Naive thymus-derived CD8-positive, alpha-beta T cell (primary cell): Measurements from ENCODE around the gene EP400. TPM values are rescaled to one million over a fixed set of nuclear protein-coding genes. Genes with fewer than 3 reads are reported as not detected.

Experiments used
- ATAC-seq, 2 donors: fragments of 150-1000 bp; cut with Tn5 transposase in 1 of 2; sonication (Bioruptor Pico), chemical (Tn5 transposase) in 1 of 2; 1 replicate in 1 of 2; 2 replicates in 1 of 2; pipeline ENCODE4 v1.10.0; 2021; ENCODE audit warnings: mild to moderate bottlenecking in 2 of 2, moderate library complexity in 2 of 2
- POLR2A ChIA-PET: fragments of 350-600 bp; sonication (Branson Sonifier 250); formaldehyde crosslinking; loops from one replicate; lab custom pipeline; 2021; ENCODE audit warnings: antibody characterized with exemption; lab: Charles Lee
- DNase-seq, 10 donors: peaks; one replicate each; pipeline versions ENCODE4 v3.0.0 to v3.0.0-alpha.2; 2020 to 2022
- H3K27ac Mint-ChIP-seq, 10 donors: one replicate each; pipeline ENCODE4 v1.8.0; 2020 to 2022; ENCODE audit warnings: mild to moderate bottlenecking in 10 of 10, mixed read lengths in 10 of 10, moderate library complexity in 4 of 10, inconsistent platforms in 1 of 10
- H3K27me3 Mint-ChIP-seq, 5 donors: one replicate each; pipeline ENCODE4 v1.8.0; 2021 to 2022; ENCODE audit warnings: mixed read lengths in 5 of 5
- H3K36me3 Mint-ChIP-seq, 3 donors: one replicate each; pipeline ENCODE4 v1.8.0; 2020 to 2022; ENCODE audit warnings: mixed read lengths in 3 of 3, mild to moderate bottlenecking in 2 of 3, inconsistent platforms in 1 of 3
- H3K4me1 Mint-ChIP-seq, 4 donors: one replicate each; pipeline ENCODE4 v1.8.0; 2021 to 2022; ENCODE audit warnings: mixed read lengths in 4 of 4
- H3K4me3 Mint-ChIP-seq, 10 donors: one replicate each; pipeline ENCODE4 v1.8.0; 2020 to 2022; ENCODE audit warnings: mild to moderate bottlenecking in 10 of 10, mixed read lengths in 10 of 10, moderate library complexity in 6 of 10, inconsistent platforms in 1 of 10
- H3K9me3 Mint-ChIP-seq, 9 donors: one replicate each; pipeline ENCODE4 v1.8.0; 2020 to 2022; ENCODE audit warnings: mixed read lengths in 9 of 9, mild to moderate bottlenecking in 3 of 9, inconsistent platforms in 1 of 9, moderate library complexity in 1 of 9
- polyA plus RNA-seq, 3 donors: library from polyadenylated mRNA; unstranded; fragments of 300-500 nt; fragmentation: Illumina TruSeq; gene quantifications; one replicate each; pipeline ENCODE4 v1.2.3, GENCODE V29; 2021
- total RNA-seq, 8 experiments: library from RNA in 2 of 8; stranded (reverse) in 2 of 8; gene quantifications; one replicate each; pipeline ENCODE4 v1.2.3 and lab custom pipeline; 2021 to 2026

Gene EP400
- total and polyA plus RNA-seq, 5 experiments from 2014 or later = 1.1 to 82.5 (median 3.4) TPM

- H3K4me3 Mint-ChIP-seq = peak overlapping the region; percentile 51 to 92 (median 83)
- peaks cover 0 to 67% (median 13%) of the 10 kb centered on the region in 3 donors for H3K36me3 Mint-ChIP-seq
- DNase-seq = peak in 4 of 10 donors; percentile 16 to 35 (median 24)
- ATAC-seq = peak; percentile 43 to 73
- H3K9me3 Mint-ChIP-seq = no peaks in the 10 kb centered on the region
- no peaks in the 10 kb centered on the region for H3K27me3 Mint-ChIP-seq
- H3K4me1 Mint-ChIP-seq = peaks cover 12 to 53% (median 41%) of the 10 kb centered on the region in 4 donors
- POLR2A ChIA-PET = no interaction called here
- H3K27ac Mint-ChIP-seq = peak overlapping the region; percentile 76 to 97 (median 90)
Measured at GRCh38 chr12:132066345-132066685, 116.6 kb downstream of the EP400 start.

- peak overlapping the region in 9 of 10 donors; percentile 76 to 97 (median 90) for H3K27ac Mint-ChIP-seq
- DNase-seq (no peak), ATAC-seq (no peak)
- H3K36me3 Mint-ChIP-seq = peaks cover 0 to 67% (median 16%) of the 10 kb centered on the region in 3 donors
- H3K4me1 Mint-ChIP-seq = peaks cover 12 to 58% (median 42%) of the 10 kb centered on the region in 4 donors
- H3K4me3 Mint-ChIP-seq = peak overlapping the region; percentile 51 to 92 (median 83)
- H3K9me3 Mint-ChIP-seq = no peaks in the 10 kb centered on the region
- POLR2A ChIA-PET = no interaction called here
- no peaks in the 10 kb centered on the region for H3K27me3 Mint-ChIP-seq
Measured at GRCh38 chr12:132066749-132067148, 117.0 kb downstream of the EP400 start.

DNA sequence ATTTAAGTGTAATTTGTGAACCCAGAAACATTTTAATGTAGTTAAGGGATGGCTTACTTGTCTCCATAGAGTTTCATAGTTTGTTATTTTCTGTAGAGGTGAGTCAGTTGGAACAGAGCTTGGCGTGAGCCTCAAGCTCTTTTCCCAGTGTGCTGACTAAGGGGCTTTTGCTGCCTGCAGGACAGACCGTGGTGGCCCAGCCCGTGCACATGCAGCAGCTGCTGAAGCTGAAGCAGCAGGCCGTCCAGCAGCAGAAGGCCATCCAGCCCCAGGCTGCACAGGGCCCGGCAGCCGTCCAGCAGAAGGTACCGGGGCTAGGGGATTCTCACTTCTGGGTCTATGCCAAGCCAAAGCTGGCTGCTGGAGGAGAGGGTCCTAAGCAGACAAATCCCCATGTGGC is 117.4 kb downstream of the EP400 start:
- Mint-ChIP-seq H3K27me3 (no peaks in the 10 kb centered on the region), H3K27ac (peak overlapping the region in 1 of 10 donors; percentile 60), H3K36me3 (peaks cover 0 to 67% (median 16%) of the 10 kb centered on the region in 3 donors), H3K4me3 (peak overlapping the region in 4 of 10 donors; percentile 9 to 78 (median 30)), H3K4me1 (peaks cover 12 to 62% (median 44%) of the 10 kb centered on the region in 4 donors), H3K9me3 (no peaks in the 10 kb centered on the region)
- DNase-seq = no peak
- POLR2A ChIA-PET = no interaction called here
- no peak for ATAC-seq

DNA sequence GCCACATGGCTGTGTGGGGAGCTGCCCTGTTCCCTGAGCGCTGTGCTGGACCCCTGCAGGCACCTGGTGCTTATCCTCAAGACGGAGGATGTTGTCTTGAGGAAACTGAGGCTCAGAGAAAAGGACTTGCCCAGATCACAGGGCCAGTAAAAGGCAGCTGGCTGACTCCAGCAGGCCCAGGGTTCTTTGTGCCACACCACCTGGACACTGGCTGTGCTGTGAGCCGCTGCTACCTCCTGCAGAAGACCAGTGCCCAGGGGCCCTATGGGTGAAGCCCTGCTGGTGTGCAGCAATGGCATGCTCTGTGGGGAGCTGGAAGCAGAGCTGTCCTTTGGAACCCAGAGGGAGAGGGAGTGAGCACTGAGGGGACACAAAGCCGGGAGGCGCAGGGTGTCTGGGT is 118.5 kb downstream of the EP400 start:
- no peak overlapping the region for H3K4me3 Mint-ChIP-seq
- H3K4me1 Mint-ChIP-seq = peaks cover 9 to 68% (median 37%) of the 10 kb centered on the region in 4 donors
- no peak for ATAC-seq
- no peaks in the 10 kb centered on the region for H3K27me3 Mint-ChIP-seq
- peaks cover 0 to 67% (median 8%) of the 10 kb centered on the region in 3 donors for H3K36me3 Mint-ChIP-seq
- peak overlapping the region in 1 of 10 donors; percentile 31 for H3K27ac Mint-ChIP-seq
- no peaks in the 10 kb centered on the region for H3K9me3 Mint-ChIP-seq
- POLR2A ChIA-PET = no interaction called here
- peak in 1 of 10 donors; percentile 42 for DNase-seq

- POLR2A ChIA-PET = no interaction called here
- Mint-ChIP-seq H3K9me3 (no peaks in the 10 kb centered on the region), H3K4me3 (no peak overlapping the region), H3K36me3 (peaks cover 0 to 71% (median 8%) of the 10 kb centered on the region in 3 donors), H3K27ac (no peak overlapping the region), H3K27me3 (no peaks in the 10 kb centered on the region), H3K4me1 (peaks cover 8 to 65% (median 27%) of the 10 kb centered on the region in 4 donors)
- DNase-seq = no peak
- ATAC-seq = no peak
Measured at GRCh38 chr12:132069336-132069985, 119.7 kb downstream of the EP400 start.

DNA sequence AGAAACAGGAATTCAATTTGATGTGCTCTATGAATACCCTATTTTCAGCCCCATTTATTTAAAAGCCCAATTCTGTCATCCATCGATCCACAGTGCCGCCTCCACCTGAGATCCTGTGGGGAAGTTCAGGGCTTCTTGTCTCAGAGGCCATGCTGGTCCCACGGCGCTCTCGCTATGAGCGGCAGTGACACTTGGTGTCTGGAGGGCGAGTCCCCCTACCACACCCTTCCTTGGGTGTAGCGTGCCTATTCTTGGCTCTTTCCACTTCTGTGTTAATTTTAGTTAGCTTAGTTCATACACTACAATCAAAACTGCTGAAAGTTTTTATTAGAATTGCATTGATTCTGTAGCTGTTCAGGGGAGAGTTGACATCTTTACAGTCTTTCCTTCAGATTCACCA is 120.6 kb downstream of the EP400 start:
- ATAC-seq = no peak
- no peak for DNase-seq
- no peaks in the 10 kb centered on the region for H3K27me3 Mint-ChIP-seq
- H3K4me3 Mint-ChIP-seq = peak overlapping the region in 1 of 10 donors; percentile 11
- peak overlapping the region in 2 of 10 donors; percentile 15 to 43 for H3K27ac Mint-ChIP-seq
- peaks cover 9 to 63% (median 25%) of the 10 kb centered on the region in 4 donors for H3K4me1 Mint-ChIP-seq
- no peaks in the 10 kb centered on the region for H3K9me3 Mint-ChIP-seq
- H3K36me3 Mint-ChIP-seq = peaks cover 0 to 77% (median 7%) of the 10 kb centered on the region in 3 donors
- POLR2A ChIA-PET = no interaction called here

DNA sequence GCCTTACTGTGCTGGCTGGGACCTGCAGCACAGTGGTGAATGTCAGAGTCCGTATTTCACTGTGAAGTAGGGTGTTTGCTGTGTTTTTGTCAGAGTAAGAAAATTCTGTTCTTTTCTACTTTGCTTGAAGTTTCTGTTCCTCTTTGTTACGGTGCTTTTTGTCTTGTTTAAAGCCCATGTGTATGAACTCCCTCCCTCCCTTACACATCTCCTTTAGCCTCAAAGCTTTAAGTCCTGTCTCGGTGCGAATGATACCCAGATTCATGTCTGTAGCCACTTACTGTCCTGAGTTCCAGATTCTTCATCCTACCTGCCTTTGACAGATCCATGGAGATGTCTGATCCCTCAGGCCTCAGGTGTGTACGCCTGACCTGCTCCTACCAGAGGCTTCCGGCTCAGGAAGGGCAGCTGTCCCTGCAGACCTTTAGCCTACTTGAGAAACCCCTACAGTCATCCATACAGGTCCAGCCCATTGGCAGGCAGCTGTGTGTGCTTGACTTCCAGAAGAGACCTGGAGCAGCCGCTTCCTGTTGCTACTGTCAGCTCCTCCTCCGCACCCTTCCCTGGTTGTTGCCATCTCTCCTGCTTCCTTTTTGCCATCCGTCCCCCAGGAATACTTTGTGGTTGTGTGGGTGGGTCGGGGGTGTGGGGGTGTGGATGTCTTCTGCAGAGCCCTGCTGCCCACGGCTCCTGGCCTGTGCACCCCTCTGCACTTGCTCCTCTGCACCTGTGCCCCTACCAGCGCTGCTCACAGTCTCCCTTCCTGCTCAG is 121.5 kb downstream of the EP400 start:
- peaks cover 0 to 80% (median 10%) of the 10 kb centered on the region in 3 donors for H3K36me3 Mint-ChIP-seq
- no peaks in the 10 kb centered on the region for H3K27me3 Mint-ChIP-seq
- H3K9me3 Mint-ChIP-seq = no peaks in the 10 kb centered on the region
- ATAC-seq (no peak), DNase-seq (no peak)
- peaks cover 8 to 55% (median 19%) of the 10 kb centered on the region in 4 donors for H3K4me1 Mint-ChIP-seq
- H3K4me3 Mint-ChIP-seq = peak overlapping the region in 2 of 10 donors; percentile 39 to 77
- POLR2A ChIA-PET = no interaction called here
- peak overlapping the region in 6 of 10 donors; percentile 24 to 82 (median 73) for H3K27ac Mint-ChIP-seq

DNA sequence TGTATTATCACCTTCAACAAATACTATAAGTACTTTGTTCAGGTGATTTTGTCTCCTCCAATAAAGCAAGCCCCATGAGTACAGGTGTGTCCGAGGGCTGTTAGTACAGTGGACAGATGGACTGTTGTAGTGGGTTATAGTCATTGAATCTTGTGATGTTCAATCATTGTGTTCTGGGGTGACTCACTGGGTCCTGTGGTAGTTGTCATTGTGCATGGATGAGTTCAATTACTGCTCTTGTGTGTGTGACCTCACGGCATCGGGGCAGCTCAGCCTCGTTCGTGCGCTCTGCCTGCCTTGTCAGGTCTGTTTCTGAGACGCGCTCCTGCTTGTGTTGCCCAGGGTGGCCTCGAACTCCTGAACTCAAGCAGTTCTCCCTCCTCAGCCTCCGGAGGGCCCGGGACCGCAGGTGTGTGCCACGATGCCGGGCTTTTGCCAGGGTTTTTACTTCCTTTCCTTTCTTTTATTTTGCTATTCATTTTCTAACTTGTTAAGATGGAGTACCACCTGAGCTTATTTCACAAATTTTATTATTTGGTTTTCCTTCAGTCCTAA is 122.2 kb downstream of the EP400 start:
- H3K4me3 Mint-ChIP-seq = peak overlapping the region in 2 of 10 donors; percentile 39 to 77
- H3K4me1 Mint-ChIP-seq = peaks cover 7 to 48% (median 12%) of the 10 kb centered on the region in 4 donors
- ATAC-seq (peak in 1 of 2 donors; percentile 33), DNase-seq (no peak)
- H3K36me3 Mint-ChIP-seq = peaks cover 0 to 80% (median 14%) of the 10 kb centered on the region in 3 donors
- peak overlapping the region in 5 of 10 donors; percentile 24 to 82 (median 69) for H3K27ac Mint-ChIP-seq
- POLR2A ChIA-PET = no interaction called here
- no peaks in the 10 kb centered on the region for H3K9me3 Mint-ChIP-seq
- no peaks in the 10 kb centered on the region for H3K27me3 Mint-ChIP-seq

DNA sequence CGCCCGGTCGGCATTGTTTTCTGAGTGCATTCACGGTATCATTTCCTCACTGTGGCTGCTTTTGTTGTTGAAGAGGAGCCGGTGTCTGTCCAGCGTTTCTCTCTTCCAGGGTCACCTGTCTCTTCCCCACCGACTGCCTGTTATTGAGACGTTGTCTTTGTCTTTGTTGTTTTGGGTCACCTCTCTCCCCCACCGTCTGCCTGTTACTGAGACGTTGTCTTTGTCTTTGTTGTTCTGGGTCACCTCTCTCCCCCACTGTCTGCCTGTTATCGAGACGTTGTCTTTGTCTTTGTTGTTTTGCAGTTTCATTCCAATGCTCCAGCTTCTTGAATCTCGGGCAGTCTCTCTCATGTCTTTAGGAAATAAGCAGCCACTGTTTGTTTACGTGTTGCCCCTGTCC is 124.5 kb downstream of the EP400 start:
- Mint-ChIP-seq H3K4me1 (peaks cover 0 to 38% (median 5%) of the 10 kb centered on the region in 4 donors), H3K4me3 (no peak overlapping the region), H3K27ac (peak overlapping the region in 2 of 10 donors; percentile 41 to 63), H3K9me3 (no peaks in the 10 kb centered on the region), H3K36me3 (peaks cover 0 to 85% (median 12%) of the 10 kb centered on the region in 3 donors), H3K27me3 (no peaks in the 10 kb centered on the region)
- ATAC-seq (no peak), DNase-seq (peak in 1 of 10 donors; percentile 14)
- POLR2A ChIA-PET = no interaction called here

DNA sequence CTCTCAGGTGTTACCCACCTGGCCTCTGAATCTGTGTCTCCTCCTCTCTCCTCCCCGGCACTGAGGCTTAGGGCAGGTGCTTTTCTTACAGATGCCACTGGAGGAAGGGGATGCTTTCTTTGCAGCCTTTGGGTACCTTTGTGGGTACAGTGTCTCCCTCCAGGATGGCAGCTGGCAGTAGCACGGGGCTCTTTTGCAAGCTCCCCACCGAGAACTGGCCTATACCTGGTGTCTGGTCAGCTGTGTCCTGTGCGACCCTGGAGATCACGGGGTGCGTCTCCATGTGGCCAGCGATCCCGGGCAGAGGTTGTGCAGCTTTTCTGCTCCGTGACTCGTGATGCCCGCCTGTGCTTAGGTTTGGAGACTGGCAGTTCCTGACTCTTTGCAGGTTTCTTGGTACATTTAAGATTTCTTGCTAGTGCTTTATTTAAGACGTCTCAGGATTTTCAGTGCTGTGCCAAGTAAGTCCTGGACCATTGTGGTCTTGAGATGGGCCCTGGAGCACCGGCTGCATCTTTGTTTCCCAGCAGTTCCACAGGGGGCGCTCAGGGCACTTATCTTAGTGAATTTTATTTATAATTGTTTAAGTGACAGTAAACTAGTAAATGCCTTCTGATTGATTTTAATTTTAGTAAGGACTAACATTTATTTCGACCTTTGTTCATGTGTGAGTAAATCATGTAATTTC is 125.4 kb downstream of the EP400 start:
- ATAC-seq (no peak), DNase-seq (peak in 1 of 10 donors; percentile 56)
- Mint-ChIP-seq H3K9me3 (no peaks in the 10 kb centered on the region), H3K36me3 (peaks cover 0 to 86% (median 12%) of the 10 kb centered on the region in 3 donors), H3K4me3 (no peak overlapping the region), H3K4me1 (peaks cover 0 to 35% (median 5%) of the 10 kb centered on the region in 4 donors), H3K27me3 (no peaks in the 10 kb centered on the region), H3K27ac (peak overlapping the region in 1 of 10 donors; percentile 78)
- POLR2A ChIA-PET = interaction anchor here (0.6 kb wide), 1 partner anchor 146 kb away, joined by 5 read pairs; no protein-coding TSS in a partner anchor

- DNase-seq (peak in 1 of 10 donors; percentile 15), ATAC-seq (no peak)
- Mint-ChIP-seq H3K27me3 (no peaks in the 10 kb centered on the region), H3K9me3 (no peaks in the 10 kb centered on the region), H3K4me3 (no peak overlapping the region), H3K36me3 (peaks cover 0 to 79% (median 12%) of the 10 kb centered on the region in 3 donors), H3K27ac (peak overlapping the region in 2 of 10 donors; percentile 57 to 78), H3K4me1 (peaks cover 0 to 29% (median 5%) of the 10 kb centered on the region in 4 donors)
- POLR2A ChIA-PET = interaction anchor here (0.6 kb wide), 1 partner anchor 145 kb away, joined by 5 read pairs; no protein-coding TSS in a partner anchor
Measured at GRCh38 chr12:132075714-132076553, 126.2 kb downstream of the EP400 start.
